ENCODE results near the gene SEC14L2. TPM values are rescaled to one million over a fixed set of nuclear protein-coding genes. Genes with fewer than 3 reads are reported as not detected.

Gene SEC14L2
- total and polyA plus RNA-seq, 10 of the 15 experiments (the other 5 are each of a cell fraction or from before 2014, with no cell fraction given) = 0.08 to 4.0 (median 0.48) TPM

GRCh38 chr22:30433773-30434172 lies 37.0 kb downstream of the SEC14L2 start:
- FAIRE-seq (no peak), ATAC-seq (no peak), DNase-seq (ENCODE audit: low read depth, low spot score) (no peak)
- Histone ChIP-seq H3K9me3 (replicated peaks; ENCODE audit: control insufficient read depth, insufficient read depth, low read length) (peaks cover 8% of the 10 kb centered on the region; the same call in 2 of the 3 replicates), H3K4me3 (no peak overlapping the region), H4K20me1 (ENCODE audit: control insufficient read depth, insufficient read depth) (no peaks in the 10 kb centered on the region), H3K4me1 (ENCODE audit: control insufficient read depth, insufficient read depth, low read length) (peaks cover 8% of the 10 kb centered on the region), H3K4me2 (ENCODE audit: control insufficient read depth, insufficient read depth) (no peak overlapping the region), H3K9ac (ENCODE audit: control insufficient read depth, insufficient read depth, low read length) (no peak overlapping the region), H3K27me3 (replicated peaks in 1 of 2; ENCODE audit: control insufficient read depth in 2 of 2, insufficient read depth in 2 of 2, low read length in 1 of 2) (no peaks in the 10 kb centered on the region), H3K36me3 (ENCODE audit: control insufficient read depth in 2 of 2, insufficient read depth in 2 of 2, low read length in 1 of 2) (peaks cover 1% of the 10 kb centered on the region in 2 experiments; a peak in 2 of 4 replicates), H3K79me2 (ENCODE audit: control insufficient read depth, insufficient read depth, low read length) (no peaks in the 10 kb centered on the region), H2AFZ (ENCODE audit: control insufficient read depth, low read depth, low read length) (no peak overlapping the region), H3K27ac (ENCODE audit: control insufficient read depth, insufficient read depth) (no peak overlapping the region)
- TF ChIP-seq MTA3 (IDR thresholded peaks at IDR 0.05; ENCODE audit: borderline replicate concordance, low read length) = no peak
- no peak for TF ChIP-seq ASH2L (IDR thresholded peaks at IDR 0.05; ENCODE audit: borderline replicate concordance, low read depth)
- TF ChIP-seq E2F8 (IDR thresholded peaks at IDR 0.05; ENCODE audit: low read depth, partially characterized antibody) = no peak
- TF ChIP-seq IRF4 (IDR thresholded peaks at IDR 0.05; ENCODE audit: low read depth, low read length) = no peak
- no peak for TF ChIP-seq RAD51 (IDR thresholded peaks at IDR 0.05)
- TF ChIP-seq MTA2 (IDR thresholded peaks at IDR 0.05; ENCODE audit: low read depth) = no peak
- TF ChIP-seq EP300 (IDR thresholded peaks at IDR 0.05; ENCODE audit: borderline replicate concordance in 1 of 2, control insufficient read depth in 1 of 2, low read depth in 2 of 2, low read length in 2 of 2) = no peak
- no peak for TF ChIP-seq BRCA1 (IDR thresholded peaks at IDR 0.05; ENCODE audit: low read depth, low read length)
- no peak for TF ChIP-seq NRF1 (conservative IDR thresholded peaks at IDR 0.05; ENCODE audit: low read depth, low read length)
- no peak for TF ChIP-seq ZNF384 (IDR thresholded peaks at IDR 0.05; ENCODE audit: borderline replicate concordance, low read depth, low read length)
- no peak for TF ChIP-seq IRF3 (IDR thresholded peaks at IDR 0.05)
- TF ChIP-seq JUND (IDR thresholded peaks at IDR 0.05; ENCODE audit: low read depth, low read length) = no peak
- intact Hi-C loops (cut with micrococcal nuclease; ENCODE audit: unreplicated experiment) (no loop called here), in situ Hi-C loops (cut with MboI) (no loop called here)
- POLR2A ChIA-PET = interaction anchor here (1.5 kb wide), 1 partner anchor 10 kb away, joined by 8 read pairs; no protein-coding TSS in a partner anchor
- WGBS (ENCODE audit: insufficient coverage, insufficient replicate concordance, low lambda C conversion rate, missing lambda C conversion rate) = 93% methylated on average over 1 of the region's 1 CpG
- no TSS peak for BruUV-seq (replicated peaks)
- CTCF ChIA-PET = interaction anchor here (0.8 to 3.8 kb wide), 5 partner anchors 9 to 170 kb away, joined by 3 to 21 read pairs (median 4); partner anchors contain the start of gene MTFP1
- RAD21 ChIA-PET (ENCODE audit: unreplicated experiment) = interaction anchor here (0.9 to 1.4 kb wide), 2 partner anchors 41 to 145 kb away, joined by 3 read pairs; no protein-coding TSS in a partner anchor
- SMC1A ChIA-PET (ENCODE audit: uncharacterized antibody, unreplicated experiment) = interaction anchor here (1.0 to 2.2 kb wide), 4 partner anchors 9 to 42 kb away, joined by 4 to 11 read pairs (median 4); no protein-coding TSS in a partner anchor

All from GM12878 (cell line).